A172 (cell line): ENCODE measurements around the gene IGF2R. TPM values are rescaled to one million over a fixed set of nuclear protein-coding genes. Genes with fewer than 3 reads are reported as not detected.
A peak's percentile ranks its signal among the peaks of the same experiment; 100 is the strongest.
"Not testable (repeated sequence)": the region's sequence is repeated elsewhere in the genome, so short reads cannot be mapped to it uniquely, and the experiment has no call there.

Experiments
- DNase-seq: peaks from one replicate; pipeline ENCODE4 v3.0.0-alpha.2; 2015; ENCODE audit warnings: low spot score
- total RNA-seq: library from RNA; depleted of rRNA; stranded (reverse); fragments of >200 nt; shearing (Covaris generic); gene quantifications from 2 replicates; pipeline ENCODE4 v1.2.3, GENCODE V29; 2014; rRNA removed

IGF2R gene
- total RNA-seq, 1 experiment from 2014 or later, result 99.8 TPM

DNA sequence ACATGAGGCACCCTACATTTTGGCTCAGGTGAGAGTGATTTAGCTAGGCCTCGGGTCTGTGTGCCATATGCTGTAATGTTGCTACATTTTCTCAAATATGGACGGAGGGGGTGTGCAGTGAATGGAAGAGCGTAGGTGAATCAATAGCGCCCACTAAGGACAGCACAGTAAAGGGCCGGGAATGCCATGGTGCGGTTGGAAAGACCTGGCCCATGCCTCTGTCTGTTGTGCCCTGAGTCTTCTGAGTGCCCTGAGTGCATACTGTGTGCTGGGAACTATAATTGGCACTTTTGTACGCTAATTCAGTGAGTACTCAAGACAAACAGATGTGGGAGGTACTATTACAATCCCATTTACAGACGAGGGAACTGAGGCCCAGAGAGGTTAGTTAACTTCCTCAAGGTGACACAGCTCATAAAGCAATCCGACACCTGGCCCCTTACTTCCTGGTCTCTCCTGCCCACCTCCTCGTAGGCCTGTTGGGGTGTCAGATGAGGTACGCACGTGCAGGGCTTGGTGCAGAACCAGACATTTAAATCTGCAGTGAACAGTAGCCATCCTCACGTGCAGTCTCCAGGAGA lies 170.0 kb downstream of the IGF2R start:
- no peak for DNase-seq

- DNase-seq, result peak; percentile 84
These were observed 170.6 kb downstream of the IGF2R start for GRCh38 chr6:160139420-160139851.

DNA sequence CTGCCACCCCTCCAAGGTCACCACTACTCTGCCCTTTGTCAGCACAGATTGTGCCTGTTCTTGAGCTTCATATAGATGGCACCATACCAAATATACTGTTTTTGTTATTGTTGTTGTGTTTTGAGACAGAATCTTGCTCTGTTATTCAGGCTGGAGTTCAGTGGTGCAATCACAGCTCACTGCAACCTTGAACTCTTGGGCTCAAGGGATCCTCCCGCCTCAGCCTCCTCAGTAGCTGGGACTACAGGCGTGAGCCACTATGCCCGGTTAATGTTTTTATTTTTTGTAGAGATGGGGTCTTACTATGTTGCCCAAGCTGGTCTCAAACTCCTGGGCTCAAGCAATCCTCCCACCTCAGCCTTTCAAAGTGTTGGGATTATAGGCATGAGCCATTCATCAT lies 171.6 kb downstream of the IGF2R start:
- not testable (repeated sequence) for DNase-seq

- DNase-seq, result peak; percentile 41
These were observed 172.3 kb downstream of the IGF2R start for GRCh38 chr6:160141001-160141726.

- DNase-seq, result no peak
These were observed 173.3 kb downstream of the IGF2R start for GRCh38 chr6:160142115-160142715.

GRCh38 chr6:160146454-160147145 lies 177.7 kb downstream of the IGF2R start:
- DNase-seq, result no peak

GRCh38 chr6:160147146-160147536 lies 178.3 kb downstream of the IGF2R start:
- DNase-seq, result no peak

GRCh38 chr6:160154471-160154870 lies 185.6 kb downstream of the IGF2R start:
- no peak for DNase-seq

DNA sequence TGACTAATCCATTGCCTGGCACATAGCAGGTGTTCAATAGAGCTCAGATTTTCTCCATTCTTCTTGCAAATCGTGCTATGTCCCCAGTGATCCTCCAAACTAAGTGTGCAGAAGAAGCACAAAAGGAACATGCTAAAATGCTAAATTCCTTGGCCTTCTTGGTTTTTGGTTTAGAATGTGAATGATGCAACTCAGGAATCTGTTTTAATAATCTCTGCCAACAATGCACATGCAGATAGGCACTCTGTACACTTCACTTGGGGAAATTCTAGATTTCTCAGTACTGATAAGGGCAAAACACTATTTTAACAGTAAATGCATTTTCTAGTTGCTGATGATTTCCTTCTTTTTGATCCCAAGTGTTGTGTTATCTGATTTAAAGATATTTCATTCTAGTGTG lies 188.0 kb downstream of the IGF2R start:
- DNase-seq, result no peak

- no peak for DNase-seq
These were observed 191.6 kb downstream of the IGF2R start for GRCh38 chr6:160160450-160160849.

Other genes starting within 250 kb of the IGF2R start
- 98.3 and 115 TPM in 2 replicates for gene WTAP, start 241.6 kb upstream of the IGF2R start, total RNA-seq
- gene ACAT2, start 207.0 kb upstream of the IGF2R start, total RNA-seq, result 45.3 and 46.1 TPM in 2 replicates
- 396 and 430 TPM in 2 replicates for gene TCP1, start 179.5 kb upstream of the IGF2R start, total RNA-seq
- 182 and 204 TPM in 2 replicates for gene MRPL18, start 178.6 kb upstream of the IGF2R start, total RNA-seq
- not detected in 2 replicates for gene PNLDC1, start 168.8 kb upstream of the IGF2R start, total RNA-seq
- not detected in 2 replicates for gene MAS1, start 78.1 kb upstream of the IGF2R start, total RNA-seq
- gene SLC22A1, start 152.7 kb downstream of the IGF2R start, total RNA-seq, result 0.07 and 0.17 TPM in 2 replicates